Prostate gland (tissue), 2 donors: Measurements from ENCODE around the gene KRT35.

Experiments used
- CTCF ChIP-seq, 4 experiments: fragments of 200-600 bp in 2 of 4; fragments of 450-650 bp in 2 of 4; sonication (generic) in 2 of 4; IDR thresholded peaks; 1 replicate in 3 of 4; 2 replicates in 1 of 4; pipeline ENCODE4 v1.5.1; 2016 to 2019; ENCODE audit warnings: antibody characterized with exemption in 4 of 4, mild to moderate bottlenecking in 2 of 4, moderate library complexity in 2 of 4
- POLR2A ChIP-seq: fragments of 450-650 bp; IDR thresholded peaks from one replicate; pipeline ENCODE4 v1.6.1; 2016; ENCODE audit warnings: antibody characterized with exemption, mild to moderate bottlenecking

- TF ChIP-seq CTCF (IDR thresholded peaks at IDR 0.05) (no peak), POLR2A (no peak)
These were observed 34.1 kb downstream of the KRT35 start for GRCh38 chr17:41446806-41447205.
